Parathyroid adenoma (tissue), 2 donors: ENCODE measurements around the gene SC5D.

Source experiments
- H2AFZ ChIP-seq: fragments of 300-600 bp; sonication (generic); one replicate; pipeline ENCODE4 v1.7.0; 2017; ENCODE audit warnings: antibody characterized with exemption, mild to moderate bottlenecking
- H3K27ac ChIP-seq: fragments of 300-600 bp; sonication (generic); one replicate; pipeline ENCODE4 v1.7.0; 2017
- H3K27me3 ChIP-seq: fragments of 300-600 bp; sonication (generic); one replicate; pipeline ENCODE4 v1.7.0; 2017; ENCODE audit warnings: low read length; ENCODE audit not compliant: control insufficient read depth, insufficient read depth
- H3K36me3 ChIP-seq: fragments of 300-600 bp; sonication (generic); one replicate; pipeline ENCODE4 v1.7.0; 2017; ENCODE audit warnings: low read length; ENCODE audit not compliant: control insufficient read depth, insufficient read depth
- H3K4me1 ChIP-seq: fragments of 300-600 bp; sonication (generic); one replicate; pipeline ENCODE4 v1.7.0; 2017; ENCODE audit warnings: control low read depth
- H3K4me2 ChIP-seq: fragments of 300-600 bp; sonication (generic); one replicate; pipeline ENCODE4 v1.7.0; 2017; ENCODE audit warnings: low read length
- H3K4me3 ChIP-seq: fragments of 300-600 bp; sonication (generic); one replicate; pipeline ENCODE4 v1.7.0; 2017; ENCODE audit warnings: low read depth, low read length
- H3K79me2 ChIP-seq: fragments of 300-600 bp; sonication (generic); one replicate; pipeline ENCODE4 v1.7.0; 2017; ENCODE audit warnings: control low read depth
- H3K9ac ChIP-seq: fragments of 300-600 bp; sonication (generic); one replicate; pipeline ENCODE4 v1.7.0; 2017; ENCODE audit warnings: mild to moderate bottlenecking
- H3K9me3 ChIP-seq: fragments of 300-600 bp; sonication (generic); one replicate; pipeline ENCODE4 v1.7.0; 2017; ENCODE audit warnings: low read length; ENCODE audit not compliant: control insufficient read depth
- TF ChIP-seq, protein P1 (sequence below): fragments of 300-600 bp; sonication (generic); IDR thresholded peaks from one replicate; pipeline ENCODE4 v1.7.0; 2017; ENCODE audit warnings: antibody characterized with exemption, mild to moderate bottlenecking
- donor health status: primary hyperparathyroidism.

The SC5D gene

DNA sequence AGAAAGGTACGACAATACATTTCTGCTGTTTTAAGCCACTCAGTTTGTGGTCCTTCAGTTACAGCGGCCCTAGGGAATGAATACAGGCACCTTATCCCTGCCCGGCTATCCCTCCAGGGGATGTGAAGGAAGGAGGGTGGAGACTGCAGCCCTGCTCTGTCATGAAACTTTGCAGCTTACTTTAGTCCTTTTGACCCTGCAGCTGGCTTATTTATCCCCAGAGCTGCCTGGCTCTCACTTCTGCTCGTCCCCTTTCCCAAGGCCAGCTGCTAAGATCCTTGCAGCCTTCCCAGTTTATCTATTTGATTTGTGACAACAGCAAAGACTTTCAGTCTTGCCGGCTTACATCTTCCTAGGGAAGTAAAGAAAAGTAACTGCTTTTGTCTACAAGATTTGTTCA, 55.2 kb downstream of the SC5D start:
- TF ChIP-seq, protein P1, sequence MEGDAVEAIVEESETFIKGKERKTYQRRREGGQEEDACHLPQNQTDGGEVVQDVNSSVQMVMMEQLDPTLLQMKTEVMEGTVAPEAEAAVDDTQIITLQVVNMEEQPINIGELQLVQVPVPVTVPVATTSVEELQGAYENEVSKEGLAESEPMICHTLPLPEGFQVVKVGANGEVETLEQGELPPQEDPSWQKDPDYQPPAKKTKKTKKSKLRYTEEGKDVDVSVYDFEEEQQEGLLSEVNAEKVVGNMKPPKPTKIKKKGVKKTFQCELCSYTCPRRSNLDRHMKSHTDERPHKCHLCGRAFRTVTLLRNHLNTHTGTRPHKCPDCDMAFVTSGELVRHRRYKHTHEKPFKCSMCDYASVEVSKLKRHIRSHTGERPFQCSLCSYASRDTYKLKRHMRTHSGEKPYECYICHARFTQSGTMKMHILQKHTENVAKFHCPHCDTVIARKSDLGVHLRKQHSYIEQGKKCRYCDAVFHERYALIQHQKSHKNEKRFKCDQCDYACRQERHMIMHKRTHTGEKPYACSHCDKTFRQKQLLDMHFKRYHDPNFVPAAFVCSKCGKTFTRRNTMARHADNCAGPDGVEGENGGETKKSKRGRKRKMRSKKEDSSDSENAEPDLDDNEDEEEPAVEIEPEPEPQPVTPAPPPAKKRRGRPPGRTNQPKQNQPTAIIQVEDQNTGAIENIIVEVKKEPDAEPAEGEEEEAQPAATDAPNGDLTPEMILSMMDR, result no peak
- H3K79me2 ChIP-seq, result no peaks in the 10 kb centered on the region

DNA sequence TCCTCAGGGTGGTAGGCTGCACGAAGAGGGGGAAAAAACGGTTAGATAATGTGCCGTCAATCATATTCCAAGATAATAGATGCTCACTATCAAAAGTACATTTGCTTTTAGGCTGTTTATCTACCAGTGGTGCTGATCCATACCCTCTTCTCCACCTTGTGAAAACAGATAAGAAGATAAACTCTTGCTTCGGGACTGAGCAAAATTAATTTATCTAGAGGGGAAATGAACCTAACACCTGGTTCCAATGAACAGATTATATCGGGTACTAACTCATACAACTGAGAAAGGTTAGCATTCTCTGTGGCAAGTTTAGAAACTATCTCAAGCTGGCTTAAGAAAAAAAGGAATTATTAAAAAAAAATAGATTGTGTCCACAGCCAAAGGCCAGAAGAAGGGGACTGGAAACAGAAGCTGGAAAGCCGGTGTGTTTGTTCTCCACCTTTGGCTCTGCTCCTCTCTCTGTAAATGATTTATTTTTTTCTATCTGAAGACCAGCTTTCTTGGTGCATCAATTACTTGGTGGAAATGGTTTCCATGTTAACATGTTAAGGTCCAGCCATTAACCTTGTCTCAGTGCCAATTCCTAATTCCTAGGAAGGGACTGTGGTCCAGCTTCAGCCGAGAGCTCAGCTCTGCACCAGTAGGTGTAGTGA, 55.8 kb downstream of the SC5D start:
- TF ChIP-seq, protein P1, result no peak
- Histone ChIP-seq H3K4me2 (no peak overlapping the region), H2AFZ (no peak overlapping the region)

More for the DNA sequence above, 55.2 kb downstream of the SC5D start:
- H3K9ac ChIP-seq, result no peak overlapping the region
- H2AFZ ChIP-seq, result no peak overlapping the region
- H3K4me2 ChIP-seq, result no peak overlapping the region
- H3K4me3 ChIP-seq, result no peak overlapping the region
- no peak overlapping the region for H3K27ac ChIP-seq
- H3K9me3 ChIP-seq, result no peaks in the 10 kb centered on the region
- no peaks in the 10 kb centered on the region for H3K36me3 ChIP-seq
- H3K4me1 ChIP-seq, result no peaks in the 10 kb centered on the region
- H3K27me3 ChIP-seq, result no peaks in the 10 kb centered on the region

DNA sequence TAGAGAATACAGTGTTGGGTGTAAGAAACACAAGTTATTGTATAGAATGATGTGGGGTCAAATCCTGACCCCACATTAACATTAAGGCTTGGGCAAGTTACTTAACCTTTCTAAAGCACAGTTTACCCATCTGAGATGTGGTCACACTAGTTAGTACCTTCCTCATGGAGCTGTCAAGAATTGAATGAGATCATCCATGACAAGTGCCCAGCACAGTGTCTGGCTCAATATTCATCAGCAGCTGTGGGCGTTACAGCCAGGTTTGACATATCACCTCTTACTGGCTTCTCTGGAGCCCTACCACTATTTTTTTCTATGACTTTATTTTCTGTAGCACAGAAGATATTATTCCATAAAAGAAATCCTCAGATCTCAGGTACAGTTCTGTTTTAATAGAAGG, 57.2 kb downstream of the SC5D start:
- Histone ChIP-seq H3K27ac (no peak overlapping the region), H3K4me1 (no peaks in the 10 kb centered on the region), H3K79me2 (no peaks in the 10 kb centered on the region), H3K36me3 (no peaks in the 10 kb centered on the region), H3K4me2 (no peak overlapping the region), H3K9ac (no peak overlapping the region), H3K4me3 (no peak overlapping the region), H3K27me3 (no peaks in the 10 kb centered on the region), H2AFZ (no peak overlapping the region), H3K9me3 (no peaks in the 10 kb centered on the region)
- TF ChIP-seq, protein P1, result no peak

More for the DNA sequence above, 55.8 kb downstream of the SC5D start:
- H3K79me2 ChIP-seq, result no peaks in the 10 kb centered on the region
- no peaks in the 10 kb centered on the region for H3K36me3 ChIP-seq
- H3K4me1 ChIP-seq, result no peaks in the 10 kb centered on the region
- no peak overlapping the region for H3K4me3 ChIP-seq
- H3K27ac ChIP-seq, result no peak overlapping the region
- H3K9me3 ChIP-seq, result no peaks in the 10 kb centered on the region
- H3K9ac ChIP-seq, result no peak overlapping the region
- no peaks in the 10 kb centered on the region for H3K27me3 ChIP-seq

GRCh38 chr11:121350314-121351082, 57.9 kb downstream of the SC5D start:
- Histone ChIP-seq H3K36me3 (no peaks in the 10 kb centered on the region), H2AFZ (no peak overlapping the region), H3K4me3 (no peak overlapping the region), H3K9ac (no peak overlapping the region), H3K27me3 (no peaks in the 10 kb centered on the region), H3K9me3 (no peaks in the 10 kb centered on the region), H3K4me1 (no peaks in the 10 kb centered on the region), H3K4me2 (no peak overlapping the region), H3K27ac (no peak overlapping the region), H3K79me2 (no peaks in the 10 kb centered on the region)
- TF ChIP-seq, protein P1, result no peak
